Neural cell (in vitro differentiated cells): ENCODE measurements around the gene LAMB2. TPM values are rescaled to one million over a fixed set of nuclear protein-coding genes. Genes with fewer than 3 reads are reported as not detected.

Experiments
- H2AFZ ChIP-seq: fragments of 200-600, 300-800 bp; sonication (generic), shearing (Covaris generic); 2 replicates; pipeline ENCODE4 v1.6.0; 2014; ENCODE audit warnings: low read depth, mild to moderate bottlenecking, antibody characterized with exemption, low read length, moderate library complexity
- H3F3A ChIP-seq: fragments of 200-600 bp; shearing (Covaris generic); 2 replicates; pipeline ENCODE4 v1.6.1; 2016; ENCODE audit warnings: mild to moderate bottlenecking, moderate library complexity, mixed read lengths, antibody characterized with exemption, low read length; ENCODE audit not compliant: insufficient read depth, poor library complexity, severe bottlenecking
- H3K27ac ChIP-seq: fragments of 200-600, 300-800 bp; sonication (generic), shearing (Covaris generic); 2 replicates; pipeline ENCODE4 v1.5.1; 2014; ENCODE audit warnings: mild to moderate bottlenecking, low read length, moderate library complexity
- H3K27me3 ChIP-seq: fragments of 300-800, 200-600 bp; sonication (generic), shearing (Covaris generic); 2 replicates; pipeline ENCODE4 v1.6.0; 2014; ENCODE audit warnings: mild to moderate bottlenecking, low read depth, low read length, moderate library complexity; ENCODE audit not compliant: insufficient read depth
- H3K36me3 ChIP-seq: fragments of 300-800, 200-600 bp; sonication (generic), shearing (Covaris generic); 2 replicates; pipeline ENCODE4 v1.5.1; 2014; ENCODE audit warnings: mild to moderate bottlenecking, antibody characterized with exemption, low read length, moderate library complexity; ENCODE audit not compliant: insufficient read depth
- H3K4me2 ChIP-seq: fragments of 300-800, 200-600 bp; sonication (generic), shearing (Covaris generic); 2 replicates; pipeline ENCODE4 v1.6.0; 2014; ENCODE audit warnings: mild to moderate bottlenecking, low read length
- H3K4me3 ChIP-seq: fragments of 300-800, 200-600 bp; sonication (generic), shearing (Covaris generic); 2 replicates; pipeline ENCODE4 v1.5.1; 2014; ENCODE audit warnings: mild to moderate bottlenecking, low read length, moderate library complexity
- H3K79me2 ChIP-seq: fragments of 200-600 bp; shearing (Covaris generic); replicated peaks from 2 replicates; pipeline ENCODE4 v1.6.0; 2014; ENCODE audit warnings: mild to moderate bottlenecking, low read length, moderate library complexity; ENCODE audit not compliant: insufficient read depth
- H3K9ac ChIP-seq: fragments of 300-800, 200-600 bp; sonication (generic), shearing (Covaris generic); 2 replicates; pipeline ENCODE4 v1.6.1; 2016; ENCODE audit warnings: mild to moderate bottlenecking, low read length, mixed read lengths
- H3K9me2 ChIP-seq: fragments of 200-600 bp; shearing (Covaris generic); 2 replicates; pipeline ENCODE4 v1.6.1; 2016; ENCODE audit warnings: mild to moderate bottlenecking, low read length, mixed read lengths; ENCODE audit not compliant: insufficient read depth
- H3K9me3 ChIP-seq: fragments of 200-600, 300-800 bp; sonication (generic), shearing (Covaris generic); 2 replicates; pipeline ENCODE4 v1.6.1; 2016; ENCODE audit warnings: mild to moderate bottlenecking, mixed run types, low read length, moderate library complexity, mixed read lengths
- H4K20me1 ChIP-seq: fragments of 200-600 bp; shearing (Covaris generic); 2 replicates; pipeline ENCODE4 v1.6.1; 2016; ENCODE audit warnings: mild to moderate bottlenecking, mixed run types; ENCODE audit not compliant: insufficient read depth
- EP300 ChIP-seq: fragments of 450-650 bp; conservative IDR thresholded peaks from 2 replicates; pipeline ENCODE4 v1.6.1; 2014; ENCODE audit warnings: antibody characterized with exemption, mild to moderate bottlenecking, moderate library complexity; ENCODE audit not compliant: poor library complexity, severe bottlenecking
- EZH2 ChIP-seq: fragments of 200-600, 300-800 bp; shearing (Covaris generic), sonication (generic); IDR thresholded peaks from 2 replicates; pipeline ENCODE4 v1.6.1; 2014; ENCODE audit warnings: antibody characterized with exemption, low read length, borderline replicate concordance, mild to moderate bottlenecking; ENCODE audit not compliant: insufficient read depth, poor library complexity, severe bottlenecking
- MXI1 ChIP-seq: fragments of 450-650 bp; conservative IDR thresholded peaks from 2 replicates; pipeline ENCODE4 v1.6.1; 2014; ENCODE audit warnings: antibody characterized with exemption, mild to moderate bottlenecking; ENCODE audit not compliant: poor library complexity, severe bottlenecking
- POLR2AphosphoS5 ChIP-seq: IDR thresholded peaks from 2 replicates; pipeline ENCODE4 v1.6.1; 2012
- RAD21 ChIP-seq: fragments of 450-650 bp; conservative IDR thresholded peaks from 2 replicates; pipeline ENCODE4 v1.6.1; 2014; ENCODE audit warnings: antibody characterized with exemption, mild to moderate bottlenecking, moderate library complexity
- SMC3 ChIP-seq: fragments of 450-650 bp; conservative IDR thresholded peaks from 2 replicates; pipeline ENCODE4 v1.6.1; 2014; ENCODE audit warnings: antibody characterized with exemption, mild to moderate bottlenecking, moderate library complexity; ENCODE audit not compliant: poor library complexity
- TAF1 ChIP-seq: IDR thresholded peaks from 2 replicates; pipeline ENCODE4 v1.6.1; 2012; ENCODE audit warnings: low read depth
- polyA plus RNA-seq: library from polyadenylated mRNA; depleted of rRNA; stranded (reverse); fragments of >200 nt; gene quantifications from 2 replicates; pipeline ENCODE4 v1.2.3, GENCODE V29; 2014
- TF ChIP-seq, protein P1 (sequence below): fragments of 450-650 bp; IDR thresholded peaks from 2 replicates; pipeline ENCODE4 v1.5.1; 2014; ENCODE audit warnings: antibody characterized with exemption, mild to moderate bottlenecking, moderate library complexity; ENCODE audit not compliant: poor library complexity, severe bottlenecking
- TF ChIP-seq, protein P2 (sequence below): IDR thresholded peaks from 2 replicates; pipeline ENCODE4 v1.6.1; 2012; ENCODE audit warnings: borderline replicate concordance

Gene LAMB2
- polyA plus RNA-seq, 1 donor from 2014 or later: 15.9 TPM

- peak overlapping the region; percentile 96 for H3K9ac ChIP-seq
- H4K20me1 ChIP-seq: peaks cover 8% of the 10 kb centered on the region
- no peaks in the 10 kb centered on the region for H3K36me3 ChIP-seq
- H2AFZ ChIP-seq: peak overlapping the region; percentile 65
- H3K27me3 ChIP-seq: no peaks in the 10 kb centered on the region
- H3F3A ChIP-seq: peaks cover 5% of the 10 kb centered on the region
- peak overlapping the region; percentile 97 for H3K27ac ChIP-seq
- H3K4me2 ChIP-seq: peak overlapping the region; percentile 83
- TF ChIP-seq EP300: no peak
- TF ChIP-seq MXI1: peak; percentile 60
- TF ChIP-seq, protein P1, sequence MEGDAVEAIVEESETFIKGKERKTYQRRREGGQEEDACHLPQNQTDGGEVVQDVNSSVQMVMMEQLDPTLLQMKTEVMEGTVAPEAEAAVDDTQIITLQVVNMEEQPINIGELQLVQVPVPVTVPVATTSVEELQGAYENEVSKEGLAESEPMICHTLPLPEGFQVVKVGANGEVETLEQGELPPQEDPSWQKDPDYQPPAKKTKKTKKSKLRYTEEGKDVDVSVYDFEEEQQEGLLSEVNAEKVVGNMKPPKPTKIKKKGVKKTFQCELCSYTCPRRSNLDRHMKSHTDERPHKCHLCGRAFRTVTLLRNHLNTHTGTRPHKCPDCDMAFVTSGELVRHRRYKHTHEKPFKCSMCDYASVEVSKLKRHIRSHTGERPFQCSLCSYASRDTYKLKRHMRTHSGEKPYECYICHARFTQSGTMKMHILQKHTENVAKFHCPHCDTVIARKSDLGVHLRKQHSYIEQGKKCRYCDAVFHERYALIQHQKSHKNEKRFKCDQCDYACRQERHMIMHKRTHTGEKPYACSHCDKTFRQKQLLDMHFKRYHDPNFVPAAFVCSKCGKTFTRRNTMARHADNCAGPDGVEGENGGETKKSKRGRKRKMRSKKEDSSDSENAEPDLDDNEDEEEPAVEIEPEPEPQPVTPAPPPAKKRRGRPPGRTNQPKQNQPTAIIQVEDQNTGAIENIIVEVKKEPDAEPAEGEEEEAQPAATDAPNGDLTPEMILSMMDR: no peak
- no peak for TF ChIP-seq TAF1
- TF ChIP-seq POLR2AphosphoS5: peak; percentile 60
- no peaks in the 10 kb centered on the region for H3K9me3 ChIP-seq
- peaks cover 43% of the 10 kb centered on the region for H3K79me2 ChIP-seq
- peak overlapping the region; percentile 86 for H3K4me3 ChIP-seq
- H3K9me2 ChIP-seq: no peaks in the 10 kb centered on the region
Observed at GRCh38 chr3:49092938-49093852, 39.7 kb downstream of the LAMB2 start.

DNA sequence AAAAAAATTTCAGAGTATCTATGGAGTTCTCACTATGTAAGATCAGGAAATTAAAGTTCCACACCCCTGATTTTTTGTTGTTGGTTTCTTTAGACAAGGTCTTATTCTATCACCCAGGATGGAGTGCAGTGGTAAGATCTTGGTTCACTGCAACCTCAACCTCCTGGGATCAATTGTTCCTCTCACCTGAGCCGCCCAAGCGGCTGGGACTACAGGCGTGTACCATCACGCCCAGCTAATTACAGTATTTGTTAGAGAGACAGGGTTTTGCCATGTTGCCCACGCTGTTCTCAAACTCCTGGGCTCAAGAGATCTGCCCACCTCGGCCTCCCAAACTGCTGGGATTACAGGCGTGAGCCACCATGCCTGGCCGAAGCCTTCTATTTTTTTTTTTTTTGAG is 51.4 kb downstream of the LAMB2 start:
- Histone ChIP-seq H3K9me3 (no peaks in the 10 kb centered on the region), H3K9me2 (no peaks in the 10 kb centered on the region), H2AFZ (no peak overlapping the region), H3K27me3 (no peaks in the 10 kb centered on the region), H3K79me2 (peaks cover 51% of the 10 kb centered on the region), H3K4me2 (no peak overlapping the region), H3K36me3 (no peaks in the 10 kb centered on the region), H3K27ac (no peak overlapping the region), H3F3A (no peaks in the 10 kb centered on the region), H3K4me3 (no peak overlapping the region), H3K9ac (no peak overlapping the region), H4K20me1 (no peaks in the 10 kb centered on the region)
- TF ChIP-seq, protein P2, sequence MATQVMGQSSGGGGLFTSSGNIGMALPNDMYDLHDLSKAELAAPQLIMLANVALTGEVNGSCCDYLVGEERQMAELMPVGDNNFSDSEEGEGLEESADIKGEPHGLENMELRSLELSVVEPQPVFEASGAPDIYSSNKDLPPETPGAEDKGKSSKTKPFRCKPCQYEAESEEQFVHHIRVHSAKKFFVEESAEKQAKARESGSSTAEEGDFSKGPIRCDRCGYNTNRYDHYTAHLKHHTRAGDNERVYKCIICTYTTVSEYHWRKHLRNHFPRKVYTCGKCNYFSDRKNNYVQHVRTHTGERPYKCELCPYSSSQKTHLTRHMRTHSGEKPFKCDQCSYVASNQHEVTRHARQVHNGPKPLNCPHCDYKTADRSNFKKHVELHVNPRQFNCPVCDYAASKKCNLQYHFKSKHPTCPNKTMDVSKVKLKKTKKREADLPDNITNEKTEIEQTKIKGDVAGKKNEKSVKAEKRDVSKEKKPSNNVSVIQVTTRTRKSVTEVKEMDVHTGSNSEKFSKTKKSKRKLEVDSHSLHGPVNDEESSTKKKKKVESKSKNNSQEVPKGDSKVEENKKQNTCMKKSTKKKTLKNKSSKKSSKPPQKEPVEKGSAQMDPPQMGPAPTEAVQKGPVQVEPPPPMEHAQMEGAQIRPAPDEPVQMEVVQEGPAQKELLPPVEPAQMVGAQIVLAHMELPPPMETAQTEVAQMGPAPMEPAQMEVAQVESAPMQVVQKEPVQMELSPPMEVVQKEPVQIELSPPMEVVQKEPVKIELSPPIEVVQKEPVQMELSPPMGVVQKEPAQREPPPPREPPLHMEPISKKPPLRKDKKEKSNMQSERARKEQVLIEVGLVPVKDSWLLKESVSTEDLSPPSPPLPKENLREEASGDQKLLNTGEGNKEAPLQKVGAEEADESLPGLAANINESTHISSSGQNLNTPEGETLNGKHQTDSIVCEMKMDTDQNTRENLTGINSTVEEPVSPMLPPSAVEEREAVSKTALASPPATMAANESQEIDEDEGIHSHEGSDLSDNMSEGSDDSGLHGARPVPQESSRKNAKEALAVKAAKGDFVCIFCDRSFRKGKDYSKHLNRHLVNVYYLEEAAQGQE: no peak
- TF ChIP-seq RAD21 (no peak), POLR2AphosphoS5 (no peak), EZH2 (no peak), TAF1 (no peak), EP300 (no peak), SMC3 (no peak)
- TF ChIP-seq, protein P1: no peak
